ENCODE data around the gene PPP6R3. TPM values are rescaled to one million over a fixed set of nuclear protein-coding genes. Genes with fewer than 3 reads are reported as not detected.

Gene PPP6R3
- total RNA-seq, 1 experiment from 2014 or later = 171 TPM

- BruUV-seq (replicated peaks) = no TSS peak
- peaks cover 8% of the 10 kb centered on the region; the same call in 1 of the 2 replicates for H3K27me3 ChIP-seq (ENCODE audit: low read length)
- POLR2A ChIA-PET (ENCODE audit: unreplicated experiment) = no interaction called here
- ATAC-seq (no peak), DNase-seq (no peak)
- H3K9ac ChIP-seq (ENCODE audit: low read length) = no peak overlapping the region
- H3K4me3 ChIP-seq (ENCODE audit: low read length) = no peak overlapping the region
- no peak overlapping the region for H3K27ac ChIP-seq (ENCODE audit: low read length)
- peaks cover 6% of the 10 kb centered on the region for H3K4me1 ChIP-seq (ENCODE audit: insufficient read depth, low read length)
- no peaks in the 10 kb centered on the region for H3F3A ChIP-seq (ENCODE audit: low read length, unreplicated experiment)
- no peak overlapping the region for H2AFZ ChIP-seq (ENCODE audit: low read length)
- no peaks in the 10 kb centered on the region for H3K9me3 ChIP-seq (ENCODE audit: low read length)
- no peak overlapping the region for H3K4me2 ChIP-seq (ENCODE audit: low read length)
- CTCF ChIA-PET = no interaction called here
- H3K9me2 ChIP-seq (replicated peaks; ENCODE audit: low read length) = no peaks in the 10 kb centered on the region
- TF ChIP-seq EZH2phosphoT487 (IDR thresholded peaks at IDR 0.05; ENCODE audit: borderline replicate concordance, low read length) = no peak
- TF ChIP-seq CTCF (conservative IDR thresholded peaks at IDR 0.05; ENCODE audit: low read depth, low read length) = no peak
- no peak for TF ChIP-seq EZH2 (IDR thresholded peaks at IDR 0.05; ENCODE audit: low read length, unreplicated experiment)
- no peaks in the 10 kb centered on the region for H3K36me3 ChIP-seq (ENCODE audit: low read depth, low read length)
- no peaks in the 10 kb centered on the region for H4K20me1 ChIP-seq (ENCODE audit: low read length)
- intact Hi-C loops (cut with micrococcal nuclease) = no loop called here
- no peaks in the 10 kb centered on the region for H3K79me2 ChIP-seq (ENCODE audit: low read length)
Observed at GRCh38 chr11:68660066-68660810, 199.7 kb downstream of the PPP6R3 start.

DNA sequence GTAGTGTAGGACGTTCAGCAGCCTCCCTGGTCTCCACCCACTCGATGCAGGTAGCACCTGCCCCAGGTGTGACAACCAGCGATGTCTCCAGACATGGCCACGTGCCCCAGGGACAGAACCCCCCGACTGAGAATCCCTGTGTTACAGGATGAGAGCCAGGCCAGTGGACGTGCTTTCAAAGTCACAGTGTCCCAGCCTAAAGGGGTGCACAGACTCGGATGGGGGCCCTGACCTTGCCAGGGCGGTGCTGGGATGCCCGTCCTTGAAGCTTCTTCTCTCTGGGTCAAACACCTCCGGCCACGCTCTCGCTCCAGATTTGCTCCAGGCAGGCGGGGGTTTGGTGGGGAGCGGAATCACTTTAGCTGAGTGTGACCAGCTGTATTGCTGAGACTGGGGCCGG lies 200.5 kb downstream of the PPP6R3 start:
- Histone ChIP-seq H3K4me3 (ENCODE audit: low read length) (no peak overlapping the region), H3K4me1 (ENCODE audit: insufficient read depth, low read length) (peaks cover 6% of the 10 kb centered on the region), H3K9me2 (replicated peaks; ENCODE audit: low read length) (no peaks in the 10 kb centered on the region), H3K27ac (ENCODE audit: low read length) (no peak overlapping the region), H3K27me3 (ENCODE audit: low read length) (peaks cover 8% of the 10 kb centered on the region; the same call in 1 of the 2 replicates), H3K36me3 (ENCODE audit: low read depth, low read length) (no peaks in the 10 kb centered on the region), H3F3A (ENCODE audit: low read length, unreplicated experiment) (no peaks in the 10 kb centered on the region), H3K9ac (ENCODE audit: low read length) (no peak overlapping the region), H3K4me2 (ENCODE audit: low read length) (no peak overlapping the region), H3K9me3 (ENCODE audit: low read length) (no peaks in the 10 kb centered on the region), H3K79me2 (ENCODE audit: low read length) (no peaks in the 10 kb centered on the region), H2AFZ (ENCODE audit: low read length) (no peak overlapping the region), H4K20me1 (ENCODE audit: low read length) (no peaks in the 10 kb centered on the region)
- TF ChIP-seq EZH2 (IDR thresholded peaks at IDR 0.05; ENCODE audit: low read length, unreplicated experiment) (no peak), EZH2phosphoT487 (IDR thresholded peaks at IDR 0.05; ENCODE audit: borderline replicate concordance, low read length) (no peak), CTCF (conservative IDR thresholded peaks at IDR 0.05; ENCODE audit: low read depth, low read length) (no peak)
- ATAC-seq (no peak), DNase-seq (no peak)
- BruUV-seq (replicated peaks) = no TSS peak
- ChIA-PET CTCF (no interaction called here), POLR2A (ENCODE audit: unreplicated experiment) (no interaction called here)
- intact Hi-C loops (cut with micrococcal nuclease) = no loop called here

Data from PC-3 (cell line).